HCT116 (cell line): Measurements from ENCODE around the gene BTNL9. TPM values are rescaled to one million over a fixed set of nuclear protein-coding genes. Genes with fewer than 3 reads are reported as not detected.

ENCODE experiments used
- ATAC-seq: fragments of 200-7000 bp; cut with Tn5 transposase; 2 replicates; pipeline ENCODE4 v1.9.1; 2020; ENCODE audit warnings: mild to moderate bottlenecking, moderate library complexity
- BruUV-seq: library from RNA; stranded (reverse); fragments of 400-500 nt; replicated peaks from 2 replicates; lab custom pipeline; 2021; lab: Mats Ljungman, UMichigan
- CTCF ChIA-PET: fragments of 300-600 bp; sonication (Branson Sonifier 250); formaldehyde crosslinking; loops from one replicate; lab custom pipeline; 2021; ENCODE audit warnings: antibody characterized with exemption; lab: Charles Lee
- POLR2A ChIA-PET: fragments of 300-600, 350-600 bp; sonication (Branson Sonifier 250); formaldehyde crosslinking; loops from one replicate; lab custom pipeline; 2021; ENCODE audit warnings: antibody characterized with exemption; lab: Charles Lee
- RAD21 ChIA-PET, 2 experiments: fragments of 300-600 bp; sonication (Branson Sonifier 250); formaldehyde crosslinking; loops; one replicate each; lab custom pipeline; 2023; ENCODE audit warnings: low total read pairs in 2 of 2; ENCODE audit not compliant: uncharacterized antibody in 2 of 2, unreplicated experiment in 2 of 2, low non-redundant PET in 1 of 2; lab: Charles Lee
- DNase-seq: peaks from one replicate; pipeline ENCODE4 v3.0.0-alpha.2; 2010; ENCODE audit warnings: low read depth, low spot score
- H2AFZ ChIP-seq: fragments of 200-600 bp; shearing (Covaris generic), sonication (generic); 2 replicates; pipeline ENCODE4 v1.6.1; 2017; ENCODE audit warnings: low read depth, mixed run types, mixed read lengths, antibody characterized with exemption, low read length; ENCODE audit not compliant: poor library complexity, severe bottlenecking
- H3K27ac ChIP-seq: 2 replicates; pipeline ENCODE4 v1.5.1; 2012; ENCODE audit warnings: low read depth, low read length
- H3K27me3 ChIP-seq: fragments of 200-600 bp; sonication (generic); 2 replicates; pipeline ENCODE4 v1.6.1; 2016; ENCODE audit warnings: mixed run types, low read length, mixed read lengths; ENCODE audit not compliant: insufficient read depth
- H3K36me3 ChIP-seq, 2 experiments: fragments of 200-500 bp in 1 of 2; fragments of 200-600 bp in 1 of 2; sonication (Bioruptor generic) in 1 of 2; sonication (generic) in 1 of 2; 2 replicates each; pipeline versions ENCODE4 v1.5.1 to v1.6.1; 2014 to 2016; ENCODE audit warnings: low read length in 2 of 2, inconsistent platforms in 1 of 2, mixed read lengths in 1 of 2, mixed run types in 1 of 2; ENCODE audit not compliant: insufficient read depth in 2 of 2, control insufficient read depth in 1 of 2
- H3K4me1 ChIP-seq, 2 experiments: fragments of 200-600 bp in 1 of 2; sonication (generic) in 1 of 2; 2 replicates each; pipeline versions ENCODE4 v1.5.1 to v1.6.1; 2012 to 2017; ENCODE audit warnings: low read length in 2 of 2, inconsistent platforms in 1 of 2, mild to moderate bottlenecking in 1 of 2, mixed read lengths in 1 of 2, mixed run types in 1 of 2, moderate library complexity in 1 of 2; ENCODE audit not compliant: insufficient read depth in 2 of 2, control insufficient read depth in 1 of 2
- H3K4me2 ChIP-seq: fragments of 200-600 bp; sonication (generic); 2 replicates; pipeline ENCODE4 v1.6.1; 2017; ENCODE audit warnings: mixed run types, low read length, mixed read lengths
- H3K4me3 ChIP-seq, 2 experiments: fragments of 200-600 bp in 1 of 2; sonication (generic) in 1 of 2; replicated peaks in 1 of 2; 2 replicates each; pipeline ENCODE4 v1.5.1; 2011 to 2016; ENCODE audit warnings: low read length in 2 of 2, control low read depth in 1 of 2, low read depth in 1 of 2, mild to moderate bottlenecking in 1 of 2, mixed read lengths in 1 of 2, mixed run types in 1 of 2
- H3K79me2 ChIP-seq: fragments of 200-600 bp; sonication (generic); 2 replicates; pipeline ENCODE4 v1.6.1; 2017; ENCODE audit warnings: mild to moderate bottlenecking, mixed run types, low read length, moderate library complexity, mixed read lengths; ENCODE audit not compliant: insufficient read depth
- H3K9ac ChIP-seq: fragments of 200-600 bp; sonication (generic); 2 replicates; pipeline ENCODE4 v1.6.1; 2016; ENCODE audit warnings: low read length, mixed read lengths
- H3K9me2 ChIP-seq: fragments of 200-600 bp; sonication (generic), shearing (Covaris generic); 2 replicates; pipeline ENCODE4 v1.6.1; 2017; ENCODE audit warnings: mixed run types, mild to moderate bottlenecking, moderate library complexity; ENCODE audit not compliant: insufficient read depth
- H3K9me3 ChIP-seq, 2 experiments: fragments of 200-500 bp in 1 of 2; fragments of 200-600 bp in 1 of 2; sonication (Bioruptor generic) in 1 of 2; sonication (generic) in 1 of 2; 2 replicates each; pipeline ENCODE4 v1.6.1; 2014 to 2017; ENCODE audit warnings: low read length in 2 of 2, mixed read lengths in 2 of 2, inconsistent platforms in 1 of 2, low read depth in 1 of 2, mild to moderate bottlenecking in 1 of 2, mixed run types in 1 of 2, moderate library complexity in 1 of 2; ENCODE audit not compliant: control insufficient read depth in 1 of 2, insufficient read depth in 1 of 2
- H4K20me1 ChIP-seq: fragments of 200-600 bp; sonication (generic), shearing (Covaris generic); 2 replicates; pipeline ENCODE4 v1.6.1; 2017; ENCODE audit warnings: mixed run types, mild to moderate bottlenecking, moderate library complexity; ENCODE audit not compliant: insufficient read depth
- CBX3 ChIP-seq: IDR thresholded peaks from 2 replicates; pipeline ENCODE4 v1.6.1; 2012; ENCODE audit warnings: low read depth
- CEBPB ChIP-seq: IDR thresholded peaks from 2 replicates; pipeline ENCODE4 v1.6.1; 2012; ENCODE audit warnings: low read depth
- ELF1 ChIP-seq: IDR thresholded peaks from 2 replicates; pipeline ENCODE4 v1.6.1; 2012; ENCODE audit warnings: low read depth, borderline replicate concordance
- EZH2 ChIP-seq: fragments of 200-600 bp; sonication (generic); IDR thresholded peaks from 2 replicates; pipeline ENCODE4 v1.6.1; 2017; ENCODE audit warnings: antibody characterized with exemption, mixed run types
- EZH2phosphoT487 ChIP-seq: fragments of 200-600 bp; IDR thresholded peaks from 2 replicates; pipeline ENCODE4 v1.6.1; 2018; ENCODE audit warnings: antibody characterized with exemption, borderline replicate concordance
- FOSL1 ChIP-seq: IDR thresholded peaks from 2 replicates; pipeline ENCODE4 v1.6.1; 2012; ENCODE audit warnings: low read depth
- JUND ChIP-seq: IDR thresholded peaks from 2 replicates; pipeline ENCODE4 v1.6.1; 2012
- SIN3A ChIP-seq: IDR thresholded peaks from 2 replicates; pipeline ENCODE4 v1.6.1; 2012; ENCODE audit warnings: low read depth
- intact Hi-C: fragments of 100-400 bp; cut with micrococcal nuclease; formaldehyde crosslinking; loops from 2 replicates; pipeline ENCODE4 v1.10.0; 2022
- total RNA-seq: library from RNA; stranded (reverse); gene quantifications from one replicate; pipeline ENCODE4 v1.2.1, GENCODE V29; 2021; ENCODE audit not compliant: unreplicated experiment
- TF ChIP-seq, protein P1 (sequence below): IDR thresholded peaks from 2 replicates; pipeline ENCODE4 v1.6.1; 2012; ENCODE audit warnings: low read depth
- TF ChIP-seq, protein P2 (sequence below), 3 experiments: fragments of 200-600 bp in 1 of 3; sonication (generic) in 1 of 3; IDR thresholded peaks in 2 of 3; conservative IDR thresholded peaks in 1 of 3; 2 replicates each; pipeline ENCODE4 v1.5.1; 2012 to 2017; ENCODE audit warnings: low read depth in 2 of 3, low read length in 2 of 3, antibody characterized with exemption in 1 of 3, borderline replicate concordance in 1 of 3, control low read depth in 1 of 3, mild to moderate bottlenecking in 1 of 3, mixed read lengths in 1 of 3, mixed run types in 1 of 3, moderate library complexity in 1 of 3; ENCODE audit not compliant: insufficient read depth in 1 of 3

Gene BTNL9
- total RNA-seq, 1 experiment from 2014 or later: 11.7 TPM

DNA sequence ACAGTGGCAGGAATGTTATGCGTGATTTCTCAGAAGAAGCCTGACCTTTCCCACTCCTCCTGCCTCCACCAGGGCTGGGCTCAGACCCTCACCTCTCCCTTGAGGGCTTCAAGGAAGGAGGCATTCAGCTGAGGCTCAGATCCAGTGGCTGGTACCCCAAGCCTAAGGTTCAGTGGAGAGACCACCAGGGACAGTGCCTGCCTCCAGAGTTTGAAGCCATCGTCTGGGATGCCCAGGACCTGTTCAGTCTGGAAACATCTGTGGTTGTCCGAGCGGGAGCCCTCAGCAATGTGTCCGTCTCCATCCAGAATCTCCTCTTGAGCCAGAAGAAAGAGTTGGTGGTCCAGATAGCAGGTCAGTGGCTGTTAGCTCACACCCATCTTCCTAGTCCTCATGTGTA is 9.9 kb downstream of the BTNL9 start:
- CTCF ChIA-PET: no interaction called here
- intact Hi-C loops: no loop called here

More for the DNA sequence above, 9.9 kb downstream of the BTNL9 start:
- peaks cover 8% of the 10 kb centered on the region; the same call in 1 of the 2 replicates for H3K27me3 ChIP-seq
- H3K9ac ChIP-seq: no peak overlapping the region
- H4K20me1 ChIP-seq: no peaks in the 10 kb centered on the region
- ChIA-PET POLR2A (no interaction called here), RAD21 (no interaction called here)
- no peaks in the 10 kb centered on the region for H3K79me2 ChIP-seq
- no peak overlapping the region for H3K4me2 ChIP-seq
- no TSS peak for BruUV-seq
- DNase-seq (no peak), ATAC-seq (no peak)
- no peak overlapping the region for H2AFZ ChIP-seq
- no peak overlapping the region for H3K27ac ChIP-seq
- peaks cover 3 to 17% of the 10 kb centered on the region in 2 experiments; a peak in 3 of 4 replicates for H3K4me1 ChIP-seq
- TF ChIP-seq EZH2phosphoT487 (no peak), SIN3A (no peak), CEBPB (no peak), CBX3 (no peak), FOSL1 (no peak), EZH2 (no peak), JUND (no peak), ELF1 (no peak)
- TF ChIP-seq, protein P1, sequence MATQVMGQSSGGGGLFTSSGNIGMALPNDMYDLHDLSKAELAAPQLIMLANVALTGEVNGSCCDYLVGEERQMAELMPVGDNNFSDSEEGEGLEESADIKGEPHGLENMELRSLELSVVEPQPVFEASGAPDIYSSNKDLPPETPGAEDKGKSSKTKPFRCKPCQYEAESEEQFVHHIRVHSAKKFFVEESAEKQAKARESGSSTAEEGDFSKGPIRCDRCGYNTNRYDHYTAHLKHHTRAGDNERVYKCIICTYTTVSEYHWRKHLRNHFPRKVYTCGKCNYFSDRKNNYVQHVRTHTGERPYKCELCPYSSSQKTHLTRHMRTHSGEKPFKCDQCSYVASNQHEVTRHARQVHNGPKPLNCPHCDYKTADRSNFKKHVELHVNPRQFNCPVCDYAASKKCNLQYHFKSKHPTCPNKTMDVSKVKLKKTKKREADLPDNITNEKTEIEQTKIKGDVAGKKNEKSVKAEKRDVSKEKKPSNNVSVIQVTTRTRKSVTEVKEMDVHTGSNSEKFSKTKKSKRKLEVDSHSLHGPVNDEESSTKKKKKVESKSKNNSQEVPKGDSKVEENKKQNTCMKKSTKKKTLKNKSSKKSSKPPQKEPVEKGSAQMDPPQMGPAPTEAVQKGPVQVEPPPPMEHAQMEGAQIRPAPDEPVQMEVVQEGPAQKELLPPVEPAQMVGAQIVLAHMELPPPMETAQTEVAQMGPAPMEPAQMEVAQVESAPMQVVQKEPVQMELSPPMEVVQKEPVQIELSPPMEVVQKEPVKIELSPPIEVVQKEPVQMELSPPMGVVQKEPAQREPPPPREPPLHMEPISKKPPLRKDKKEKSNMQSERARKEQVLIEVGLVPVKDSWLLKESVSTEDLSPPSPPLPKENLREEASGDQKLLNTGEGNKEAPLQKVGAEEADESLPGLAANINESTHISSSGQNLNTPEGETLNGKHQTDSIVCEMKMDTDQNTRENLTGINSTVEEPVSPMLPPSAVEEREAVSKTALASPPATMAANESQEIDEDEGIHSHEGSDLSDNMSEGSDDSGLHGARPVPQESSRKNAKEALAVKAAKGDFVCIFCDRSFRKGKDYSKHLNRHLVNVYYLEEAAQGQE: no peak
- TF ChIP-seq, protein P2, sequence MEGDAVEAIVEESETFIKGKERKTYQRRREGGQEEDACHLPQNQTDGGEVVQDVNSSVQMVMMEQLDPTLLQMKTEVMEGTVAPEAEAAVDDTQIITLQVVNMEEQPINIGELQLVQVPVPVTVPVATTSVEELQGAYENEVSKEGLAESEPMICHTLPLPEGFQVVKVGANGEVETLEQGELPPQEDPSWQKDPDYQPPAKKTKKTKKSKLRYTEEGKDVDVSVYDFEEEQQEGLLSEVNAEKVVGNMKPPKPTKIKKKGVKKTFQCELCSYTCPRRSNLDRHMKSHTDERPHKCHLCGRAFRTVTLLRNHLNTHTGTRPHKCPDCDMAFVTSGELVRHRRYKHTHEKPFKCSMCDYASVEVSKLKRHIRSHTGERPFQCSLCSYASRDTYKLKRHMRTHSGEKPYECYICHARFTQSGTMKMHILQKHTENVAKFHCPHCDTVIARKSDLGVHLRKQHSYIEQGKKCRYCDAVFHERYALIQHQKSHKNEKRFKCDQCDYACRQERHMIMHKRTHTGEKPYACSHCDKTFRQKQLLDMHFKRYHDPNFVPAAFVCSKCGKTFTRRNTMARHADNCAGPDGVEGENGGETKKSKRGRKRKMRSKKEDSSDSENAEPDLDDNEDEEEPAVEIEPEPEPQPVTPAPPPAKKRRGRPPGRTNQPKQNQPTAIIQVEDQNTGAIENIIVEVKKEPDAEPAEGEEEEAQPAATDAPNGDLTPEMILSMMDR (IDR thresholded peaks at IDR 0.05 in 2 of 3, conservative IDR thresholded peaks at IDR 0.05 in 1 of 3; ENCODE audit: borderline replicate concordance in 1 of 3, insufficient read depth in 1 of 3, low read depth in 2 of 3, low read length in 2 of 3): no peak
- TF ChIP-seq, all 23 proteins: peak for 0
- H3K36me3 ChIP-seq: no peaks in the 10 kb centered on the region
- H3K9me2 ChIP-seq: no peaks in the 10 kb centered on the region
- no peaks in the 10 kb centered on the region for H3K9me3 ChIP-seq
- no peak overlapping the region for H3K4me3 ChIP-seq
